ENCODE measurements around the gene UBP1. TPM values are rescaled to one million over a fixed set of nuclear protein-coding genes. Genes with fewer than 3 reads are reported as not detected.
"Not testable (repeated sequence)": the region's sequence is repeated elsewhere in the genome, so short reads cannot be mapped to it uniquely, and the experiment has no call there.

The UBP1 gene
- total and polyA plus RNA-seq, 2 experiments from 2014 or later = 33.5 to 50.3 TPM

DNA sequence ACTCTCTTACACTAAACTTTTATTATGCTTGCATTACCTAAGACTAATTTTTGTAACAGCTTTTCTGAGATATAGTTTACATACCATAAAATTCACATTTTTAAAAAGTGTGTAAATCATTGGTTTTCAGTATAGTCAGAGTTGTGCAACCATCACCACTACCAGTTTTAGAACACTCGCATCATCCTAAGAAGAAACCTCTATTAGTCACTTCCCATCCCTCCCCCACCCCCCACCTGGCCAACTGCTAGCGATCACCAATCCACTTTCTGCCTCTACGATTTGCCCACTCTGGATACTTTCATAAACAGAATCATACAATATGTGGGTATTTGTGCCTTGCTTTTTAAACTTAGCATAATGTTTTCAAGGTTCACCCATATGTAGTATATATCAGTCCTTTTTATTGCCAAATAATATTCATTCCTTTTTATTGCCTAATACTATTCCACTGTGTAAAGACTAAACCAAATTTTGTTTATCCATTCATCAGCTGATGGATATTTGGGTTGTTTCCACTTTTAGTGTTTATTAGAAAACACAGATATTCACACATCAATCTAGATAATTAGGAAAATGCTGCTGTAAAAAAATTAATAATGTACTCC, 23.0 kb downstream of the UBP1 start:
- TF ChIP-seq EZH2phosphoT487 (IDR thresholded peaks at IDR 0.05; ENCODE audit: low read depth, severe bottlenecking, unreplicated experiment) = no peak
- TF ChIP-seq, protein P1, sequence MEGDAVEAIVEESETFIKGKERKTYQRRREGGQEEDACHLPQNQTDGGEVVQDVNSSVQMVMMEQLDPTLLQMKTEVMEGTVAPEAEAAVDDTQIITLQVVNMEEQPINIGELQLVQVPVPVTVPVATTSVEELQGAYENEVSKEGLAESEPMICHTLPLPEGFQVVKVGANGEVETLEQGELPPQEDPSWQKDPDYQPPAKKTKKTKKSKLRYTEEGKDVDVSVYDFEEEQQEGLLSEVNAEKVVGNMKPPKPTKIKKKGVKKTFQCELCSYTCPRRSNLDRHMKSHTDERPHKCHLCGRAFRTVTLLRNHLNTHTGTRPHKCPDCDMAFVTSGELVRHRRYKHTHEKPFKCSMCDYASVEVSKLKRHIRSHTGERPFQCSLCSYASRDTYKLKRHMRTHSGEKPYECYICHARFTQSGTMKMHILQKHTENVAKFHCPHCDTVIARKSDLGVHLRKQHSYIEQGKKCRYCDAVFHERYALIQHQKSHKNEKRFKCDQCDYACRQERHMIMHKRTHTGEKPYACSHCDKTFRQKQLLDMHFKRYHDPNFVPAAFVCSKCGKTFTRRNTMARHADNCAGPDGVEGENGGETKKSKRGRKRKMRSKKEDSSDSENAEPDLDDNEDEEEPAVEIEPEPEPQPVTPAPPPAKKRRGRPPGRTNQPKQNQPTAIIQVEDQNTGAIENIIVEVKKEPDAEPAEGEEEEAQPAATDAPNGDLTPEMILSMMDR (IDR thresholded peaks at IDR 0.05; ENCODE audit: poor library complexity) = no peak
- no peak for TF ChIP-seq EZH2 (IDR thresholded peaks at IDR 0.05; ENCODE audit: borderline replicate concordance)
- Histone ChIP-seq H3K4me3 (no peak overlapping the region), H3K79me2 (peaks cover 48% of the 10 kb centered on the region), H3K27ac (no peak overlapping the region), H3K36me3 (replicated peaks; ENCODE audit: insufficient read depth, low read depth) (no peaks in the 10 kb centered on the region), H3K4me2 (no peak overlapping the region), H2AFZ (no peak overlapping the region), H3K27me3 (no peaks in the 10 kb centered on the region), H3K4me1 (ENCODE audit: insufficient read depth) (no peaks in the 10 kb centered on the region), H3K9me3 (ENCODE audit: low read depth) (no peaks in the 10 kb centered on the region), H4K20me1 (ENCODE audit: insufficient read depth, poor library complexity, severe bottlenecking) (no peaks in the 10 kb centered on the region), H3K9me2 (replicated peaks; ENCODE audit: insufficient read depth) (no peaks in the 10 kb centered on the region)
- WGBS (ENCODE audit: low lambda C conversion rate, missing lambda C conversion rate) = 96% methylated on average over 3 of the region's 3 CpGs
- no peak for DNase-seq (ENCODE audit: low spot score)

DNA sequence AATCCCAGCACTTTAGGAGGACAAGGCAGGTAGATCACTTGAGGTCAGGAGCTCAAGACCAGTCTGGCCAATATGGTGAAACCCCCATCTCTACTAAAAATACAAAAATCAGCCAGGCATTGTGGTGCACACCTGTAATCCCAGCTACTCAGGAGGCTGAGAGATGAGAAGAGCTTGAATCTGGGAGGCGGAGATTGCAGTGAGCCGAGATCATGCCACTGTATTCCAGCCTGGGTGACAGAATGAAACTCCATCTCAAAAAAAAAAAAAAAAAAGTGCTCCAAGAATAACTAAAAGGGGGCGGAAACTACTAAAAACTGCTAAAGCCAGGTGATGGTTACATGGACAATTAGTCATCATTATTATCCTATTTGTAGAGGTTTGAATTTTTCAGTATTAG, 29.4 kb downstream of the UBP1 start:
- not testable (repeated sequence) for H4K20me1 ChIP-seq (ENCODE audit: insufficient read depth, poor library complexity, severe bottlenecking); H3K79me2 ChIP-seq; H3K27me3 ChIP-seq; H3K9me3 ChIP-seq (ENCODE audit: low read depth); H3K9me2 ChIP-seq (replicated peaks; ENCODE audit: insufficient read depth); H2AFZ ChIP-seq; DNase-seq (ENCODE audit: low spot score); H3K36me3 ChIP-seq (replicated peaks; ENCODE audit: insufficient read depth, low read depth); H3K4me2 ChIP-seq; H3K4me3 ChIP-seq; H3K4me1 ChIP-seq (ENCODE audit: insufficient read depth); H3K27ac ChIP-seq
- WGBS (ENCODE audit: low lambda C conversion rate, missing lambda C conversion rate) = 96% methylated on average over 3 of the region's 3 CpGs

DNA sequence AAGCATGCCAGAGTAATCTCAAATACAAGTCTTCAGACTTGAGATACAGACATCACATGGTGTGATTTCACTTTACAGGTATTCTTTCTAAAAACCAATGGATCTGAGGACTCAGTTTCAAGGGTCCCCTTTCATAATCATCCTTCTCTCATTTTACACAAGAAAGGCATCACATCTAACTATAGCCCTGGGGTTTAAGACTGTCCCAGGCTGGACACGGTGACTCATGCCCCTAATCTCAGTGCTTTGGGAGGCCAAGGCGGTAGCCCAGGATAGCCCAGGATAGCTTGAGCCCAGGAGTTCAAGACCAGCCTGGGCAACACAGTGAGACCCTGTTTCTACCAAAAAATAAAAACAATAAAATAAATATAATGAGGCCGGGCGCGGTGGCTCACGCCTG, 36.4 kb downstream of the UBP1 start:
- no peak overlapping the region for H3K27ac ChIP-seq
- no peak for DNase-seq (ENCODE audit: low spot score)
- H2AFZ ChIP-seq = no peak overlapping the region
- no peaks in the 10 kb centered on the region for H3K9me2 ChIP-seq (replicated peaks; ENCODE audit: insufficient read depth)
- H3K79me2 ChIP-seq = no peaks in the 10 kb centered on the region
- no peaks in the 10 kb centered on the region for H3K4me1 ChIP-seq (ENCODE audit: insufficient read depth)
- H3K36me3 ChIP-seq (replicated peaks; ENCODE audit: insufficient read depth, low read depth) = peaks cover 21% of the 10 kb centered on the region
- H3K27me3 ChIP-seq = no peaks in the 10 kb centered on the region
- 93% methylated on average over 6 of the region's 6 CpGs for WGBS (ENCODE audit: low lambda C conversion rate, missing lambda C conversion rate)
- TF ChIP-seq, protein P1 (IDR thresholded peaks at IDR 0.05; ENCODE audit: poor library complexity) = no peak
- TF ChIP-seq EZH2phosphoT487 (IDR thresholded peaks at IDR 0.05; ENCODE audit: low read depth, severe bottlenecking, unreplicated experiment) (no peak), EZH2 (IDR thresholded peaks at IDR 0.05; ENCODE audit: borderline replicate concordance) (no peak)
- no peaks in the 10 kb centered on the region for H3K9me3 ChIP-seq (ENCODE audit: low read depth)
- no peak overlapping the region for H3K4me2 ChIP-seq
- no peaks in the 10 kb centered on the region for H4K20me1 ChIP-seq (ENCODE audit: insufficient read depth, poor library complexity, severe bottlenecking)
- no peak overlapping the region for H3K4me3 ChIP-seq

DNA sequence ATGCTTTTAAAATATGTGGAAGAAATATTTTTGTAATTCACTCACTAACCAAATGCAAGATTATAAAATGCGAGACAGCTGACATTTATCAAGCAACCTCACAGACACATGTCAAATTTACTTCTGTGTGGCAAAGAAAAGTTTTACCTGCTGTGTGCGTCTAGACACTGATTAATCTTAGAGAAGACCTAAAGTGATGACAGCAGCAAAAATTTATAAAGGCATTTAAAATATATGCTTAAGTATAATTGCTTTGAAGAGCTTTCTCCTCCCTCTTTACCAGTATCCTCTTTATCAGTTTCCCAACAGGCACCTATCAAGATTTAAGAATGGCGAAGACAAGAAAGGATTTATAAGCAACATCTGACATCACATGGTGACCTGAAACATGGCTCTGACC, 37.3 kb downstream of the UBP1 start:
- H3K4me1 ChIP-seq (ENCODE audit: insufficient read depth) = no peaks in the 10 kb centered on the region
- no peaks in the 10 kb centered on the region for H3K9me3 ChIP-seq (ENCODE audit: low read depth)
- no peak overlapping the region for H3K27ac ChIP-seq
- no peaks in the 10 kb centered on the region for H3K79me2 ChIP-seq
- no peak overlapping the region for H3K4me3 ChIP-seq
- TF ChIP-seq, protein P1 (IDR thresholded peaks at IDR 0.05; ENCODE audit: poor library complexity) = no peak
- TF ChIP-seq EZH2 (IDR thresholded peaks at IDR 0.05; ENCODE audit: borderline replicate concordance) = no peak
- no peak for TF ChIP-seq EZH2phosphoT487 (IDR thresholded peaks at IDR 0.05; ENCODE audit: low read depth, severe bottlenecking, unreplicated experiment)
- H4K20me1 ChIP-seq (ENCODE audit: insufficient read depth, poor library complexity, severe bottlenecking) = no peaks in the 10 kb centered on the region
- WGBS (ENCODE audit: low lambda C conversion rate, missing lambda C conversion rate) = 88% methylated on average over 3 of the region's 3 CpGs
- no peak for DNase-seq (ENCODE audit: low spot score)
- no peak overlapping the region for H2AFZ ChIP-seq
- no peaks in the 10 kb centered on the region for H3K27me3 ChIP-seq
- H3K9me2 ChIP-seq (replicated peaks; ENCODE audit: insufficient read depth) = no peaks in the 10 kb centered on the region
- peaks cover 21% of the 10 kb centered on the region for H3K36me3 ChIP-seq (replicated peaks; ENCODE audit: insufficient read depth, low read depth)
- no peak overlapping the region for H3K4me2 ChIP-seq

Measured in hepatocyte (in vitro differentiated cells).